ENCODE results near the gene CCDC33. TPM values are rescaled to one million over a fixed set of nuclear protein-coding genes. Genes with fewer than 3 reads are reported as not detected.

CCDC33 gene
- polyA plus RNA-seq, 1 of the 3 experiments (the other 2 are of a cell fraction) = 4.0 TPM

- TF ChIP-seq CHD2 (IDR thresholded peaks at IDR 0.05; ENCODE audit: low read length, partially characterized antibody) (no peak), PBX3 (IDR thresholded peaks at IDR 0.05) (no peak), SMC3 (IDR thresholded peaks at IDR 0.05; ENCODE audit: low read depth, low read length) (no peak), GATA2 (CRISPR knock-in tag; IDR thresholded peaks at IDR 0.05) (no peak)
Observed at GRCh38 chr15:74222240-74223119, 13.6 kb upstream of the CCDC33 start (continued).

GRCh38 chr15:74225928-74226327, 10.2 kb upstream of the CCDC33 start:
- Histone ChIP-seq H3K9me2 (no peaks in the 10 kb centered on the region), H4K20me1 (ENCODE audit: insufficient read depth) (no peaks in the 10 kb centered on the region), H3K4me2 (no peak overlapping the region), H3K9ac (no peak overlapping the region), H3K79me2 (ENCODE audit: insufficient read depth) (no peaks in the 10 kb centered on the region), H3K9me3 (no peaks in the 10 kb centered on the region), H3K4me1 (ENCODE audit: control insufficient read depth in 1 of 2, insufficient read depth in 2 of 2, low read depth in 1 of 2, low read length in 1 of 2) (peaks cover 48 to 97% of the 10 kb centered on the region in 2 experiments), H3K4me3 (ENCODE audit: low read depth in 2 of 2, low read length in 1 of 2) (no peak overlapping the region), H3K27ac (ENCODE audit: low read depth in 2 of 2, low read length in 1 of 2) (peak overlapping the region in 1 of 2 experiments; percentile 100; a peak in 2 of 4 replicates), H3K27me3 (ENCODE audit: insufficient read depth) (no peaks in the 10 kb centered on the region), H3K36me3 (replicated peaks in 1 of 2; ENCODE audit: control insufficient read depth in 1 of 2, insufficient read depth in 2 of 2, low read length in 1 of 2) (no peaks in the 10 kb centered on the region), H2AFZ (ENCODE audit: low read depth) (no peak overlapping the region), H3F3A (replicated peaks; ENCODE audit: insufficient read depth) (peaks cover 11% of the 10 kb centered on the region)
- TF ChIP-seq MXI1 (IDR thresholded peaks at IDR 0.05; ENCODE audit: low read depth, low read length) (no peak), PBX3 (IDR thresholded peaks at IDR 0.05) (no peak), ELF1 (IDR thresholded peaks at IDR 0.05) (no peak), TEAD4 (IDR thresholded peaks at IDR 0.05; ENCODE audit: borderline replicate concordance, insufficient read depth) (no peak), RFX5 (IDR thresholded peaks at IDR 0.05; ENCODE audit: low read length) (no peak), TAF1 (IDR thresholded peaks at IDR 0.05; ENCODE audit: borderline replicate concordance, low read depth, low read length) (no peak), FOSL2 (IDR thresholded peaks at IDR 0.05; ENCODE audit: borderline replicate concordance, low read depth) (no peak)
- DNase-seq = no peak
- POLR2A ChIA-PET = no interaction called here
- CTCF ChIA-PET = interaction anchor here (0.8 to 5.9 kb wide), 5 partner anchors 15 to 82 kb away, joined by 3 to 59 read pairs (median 4); partner anchors contain the start of gene STRA6
- 83% methylated on average over 2 of the region's 5 CpGs for WGBS (ENCODE audit: low lambda C conversion rate)
